Activated CD4-positive, alpha-beta T cell treated with anti-CD3 and anti-CD28 coated beads for 4 hours (primary cell): Measurements from ENCODE around the gene FER.
"Not testable (repeated sequence)": the region's sequence is repeated elsewhere in the genome, so short reads cannot be mapped to it uniquely, and the experiment has no call there.

ENCODE experiments used
- DNase-seq, 2 donors: peaks; one replicate each; pipeline ENCODE4 v3.0.0-alpha.2; 2020

Gene FER

GRCh38 chr5:108748401-108749127 is 867 bp downstream of the FER start:
- DNase-seq: peak; percentile 96 to 97

- peak in 1 of 2 donors; percentile 61 for DNase-seq
Observed at GRCh38 chr5:108749128-108749861, 1.6 kb downstream of the FER start.

GRCh38 chr5:108753331-108753730 is 5.6 kb downstream of the FER start:
- DNase-seq: no peak

- no peak for DNase-seq
Observed at GRCh38 chr5:108753877-108754276, 6.2 kb downstream of the FER start.

GRCh38 chr5:108760512-108760911 is 12.8 kb downstream of the FER start:
- no peak for DNase-seq

- DNase-seq: no peak
Observed at GRCh38 chr5:108762660-108763059, 15.0 kb downstream of the FER start.

- no peak for DNase-seq
Observed at GRCh38 chr5:108763222-108763916, 15.7 kb downstream of the FER start.

- DNase-seq: no peak
Observed at GRCh38 chr5:108765647-108766046, 17.9 kb downstream of the FER start.

GRCh38 chr5:108766916-108767315 is 19.2 kb downstream of the FER start:
- not testable (repeated sequence) for DNase-seq

- no peak for DNase-seq
Observed at GRCh38 chr5:108769352-108769751, 21.7 kb downstream of the FER start.

- DNase-seq: no peak
Observed at GRCh38 chr5:108772626-108773025, 24.9 kb downstream of the FER start.

GRCh38 chr5:108773330-108773729 is 25.6 kb downstream of the FER start:
- no peak for DNase-seq

- DNase-seq: not testable (repeated sequence)
Observed at GRCh38 chr5:108774079-108774478, 26.4 kb downstream of the FER start.

- not testable (repeated sequence) for DNase-seq
Observed at GRCh38 chr5:108777582-108777981, 29.9 kb downstream of the FER start.

- DNase-seq: not testable (repeated sequence)
Observed at GRCh38 chr5:108784577-108784976, 36.9 kb downstream of the FER start.

GRCh38 chr5:108786806-108787483 is 39.2 kb downstream of the FER start:
- no peak for DNase-seq

- DNase-seq: no peak
Observed at GRCh38 chr5:108788142-108788541, 40.4 kb downstream of the FER start.

GRCh38 chr5:108793207-108793606 is 45.5 kb downstream of the FER start:
- no peak for DNase-seq

GRCh38 chr5:108794349-108794748 is 46.7 kb downstream of the FER start:
- not testable (repeated sequence) for DNase-seq

GRCh38 chr5:108797396-108797795 is 49.7 kb downstream of the FER start:
- no peak for DNase-seq

- DNase-seq: no peak
Observed at GRCh38 chr5:108797986-108798385, 50.3 kb downstream of the FER start.

GRCh38 chr5:108798513-108799265 is 51.0 kb downstream of the FER start:
- DNase-seq: no peak
